Measurements from ENCODE around the gene KRTAP10-6. TPM values are rescaled to one million over a fixed set of nuclear protein-coding genes. Genes with fewer than 3 reads are reported as not detected.

The KRTAP10-6 gene
- total RNA-seq, 6 experiments from 2014 or later, result not detected

DNA sequence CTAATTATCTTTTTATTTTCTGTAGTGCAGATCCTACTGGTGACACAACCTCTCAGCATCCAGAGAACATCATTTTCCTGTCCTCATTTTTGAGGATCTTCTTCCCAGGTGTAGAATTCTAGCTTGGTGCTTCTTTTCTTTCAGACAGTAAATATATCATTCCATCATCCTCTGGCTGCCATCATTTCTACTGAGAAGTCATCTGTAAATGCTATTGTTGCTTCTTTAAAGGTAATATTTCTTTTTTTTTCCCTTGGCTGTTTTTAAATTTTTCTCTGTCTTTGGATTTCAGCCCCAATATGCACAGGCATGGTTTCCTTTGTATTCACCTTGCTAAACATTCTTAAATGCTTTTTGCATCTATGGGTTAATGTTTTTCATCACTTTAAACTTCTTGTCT, 31.3 kb upstream of the KRTAP10-6 start:
- no peak for ATAC-seq
- Histone ChIP-seq H3K27ac (no peak overlapping the region), H3K4me3 (no peak overlapping the region), H3K27me3 (no peaks in the 10 kb centered on the region), H3K9me3 (no peaks in the 10 kb centered on the region), H3K36me3 (no peaks in the 10 kb centered on the region), H3K4me1 (no peaks in the 10 kb centered on the region)
- intact Hi-C loops (cut with DNase I), result no loop called here
- no peak for TF ChIP-seq POLR2A (IDR thresholded peaks at IDR 0.05)
- TF ChIP-seq, protein P1, sequence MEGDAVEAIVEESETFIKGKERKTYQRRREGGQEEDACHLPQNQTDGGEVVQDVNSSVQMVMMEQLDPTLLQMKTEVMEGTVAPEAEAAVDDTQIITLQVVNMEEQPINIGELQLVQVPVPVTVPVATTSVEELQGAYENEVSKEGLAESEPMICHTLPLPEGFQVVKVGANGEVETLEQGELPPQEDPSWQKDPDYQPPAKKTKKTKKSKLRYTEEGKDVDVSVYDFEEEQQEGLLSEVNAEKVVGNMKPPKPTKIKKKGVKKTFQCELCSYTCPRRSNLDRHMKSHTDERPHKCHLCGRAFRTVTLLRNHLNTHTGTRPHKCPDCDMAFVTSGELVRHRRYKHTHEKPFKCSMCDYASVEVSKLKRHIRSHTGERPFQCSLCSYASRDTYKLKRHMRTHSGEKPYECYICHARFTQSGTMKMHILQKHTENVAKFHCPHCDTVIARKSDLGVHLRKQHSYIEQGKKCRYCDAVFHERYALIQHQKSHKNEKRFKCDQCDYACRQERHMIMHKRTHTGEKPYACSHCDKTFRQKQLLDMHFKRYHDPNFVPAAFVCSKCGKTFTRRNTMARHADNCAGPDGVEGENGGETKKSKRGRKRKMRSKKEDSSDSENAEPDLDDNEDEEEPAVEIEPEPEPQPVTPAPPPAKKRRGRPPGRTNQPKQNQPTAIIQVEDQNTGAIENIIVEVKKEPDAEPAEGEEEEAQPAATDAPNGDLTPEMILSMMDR (IDR thresholded peaks at IDR 0.05), result no peak
- no peak for DNase-seq

- Histone ChIP-seq H3K4me1 (no peaks in the 10 kb centered on the region), H3K4me3 (no peak overlapping the region), H3K27me3 (no peaks in the 10 kb centered on the region), H3K9me3 (no peaks in the 10 kb centered on the region), H3K27ac (no peak overlapping the region), H3K36me3 (no peaks in the 10 kb centered on the region)
- TF ChIP-seq, protein P1 (IDR thresholded peaks at IDR 0.05), result no peak
- no peak for TF ChIP-seq POLR2A (IDR thresholded peaks at IDR 0.05)
- intact Hi-C loops (cut with DNase I), result no loop called here
- DNase-seq (no peak), ATAC-seq (no peak)
- 78% methylated on average over 6 of the region's 6 CpGs for WGBS (ENCODE audit: insufficient coverage, low coverage, low lambda C conversion rate, missing lambda C conversion rate)
Observed at GRCh38 chr21:44619886-44620285, 27.6 kb upstream of the KRTAP10-6 start.

DNA sequence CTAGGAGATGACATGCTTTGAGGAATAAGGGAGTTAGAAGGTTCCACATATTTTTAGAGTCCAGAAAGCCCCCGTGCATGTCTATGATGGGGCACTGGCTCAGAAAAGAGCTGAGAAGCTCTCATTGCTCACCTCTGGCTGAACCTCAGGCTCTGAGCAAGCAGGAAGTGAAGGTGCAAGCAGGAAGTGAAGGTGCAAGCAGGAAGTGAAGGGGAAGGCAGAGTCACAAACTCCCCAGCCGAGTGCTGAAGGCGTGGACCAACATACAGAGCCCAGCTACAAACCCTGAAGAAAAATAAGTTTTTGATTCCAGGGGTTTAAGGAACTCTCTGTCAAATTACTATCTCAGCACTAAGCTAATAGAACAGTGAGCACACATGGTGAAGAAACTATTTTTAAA, 26.6 kb upstream of the KRTAP10-6 start:
- Histone ChIP-seq H3K4me1 (no peaks in the 10 kb centered on the region), H3K27me3 (no peaks in the 10 kb centered on the region), H3K9me3 (no peaks in the 10 kb centered on the region), H3K36me3 (no peaks in the 10 kb centered on the region), H3K4me3 (no peak overlapping the region), H3K27ac (no peak overlapping the region)
- intact Hi-C loops (cut with DNase I), result no loop called here
- DNase-seq (peak in 1 of 3 donors; percentile 44), ATAC-seq (peak; percentile 26 to 58 (median 38))
- 59% methylated on average over 3 of the region's 3 CpGs for WGBS (ENCODE audit: insufficient coverage, low coverage, low lambda C conversion rate, missing lambda C conversion rate)
- TF ChIP-seq POLR2A (IDR thresholded peaks at IDR 0.05), result no peak

- TF ChIP-seq, protein P1 (IDR thresholded peaks at IDR 0.05), result peak; percentile 7 to 36 (median 30)
- no peak for TF ChIP-seq POLR2A (IDR thresholded peaks at IDR 0.05)
- Histone ChIP-seq H3K9me3 (no peaks in the 10 kb centered on the region), H3K4me3 (no peak overlapping the region), H3K36me3 (no peaks in the 10 kb centered on the region), H3K27ac (no peak overlapping the region), H3K27me3 (no peaks in the 10 kb centered on the region), H3K4me1 (no peaks in the 10 kb centered on the region)
- intact Hi-C loops (cut with DNase I), result no loop called here
- WGBS (ENCODE audit: insufficient coverage, low coverage, low lambda C conversion rate, missing lambda C conversion rate), result 10% methylated on average over 2 of the region's 4 CpGs
- ATAC-seq (peak; percentile 56 to 80 (median 74)), DNase-seq (peak in 1 of 3 donors; percentile 57)
Observed at GRCh38 chr21:44618504-44618903, 26.2 kb upstream of the KRTAP10-6 start.

DNA sequence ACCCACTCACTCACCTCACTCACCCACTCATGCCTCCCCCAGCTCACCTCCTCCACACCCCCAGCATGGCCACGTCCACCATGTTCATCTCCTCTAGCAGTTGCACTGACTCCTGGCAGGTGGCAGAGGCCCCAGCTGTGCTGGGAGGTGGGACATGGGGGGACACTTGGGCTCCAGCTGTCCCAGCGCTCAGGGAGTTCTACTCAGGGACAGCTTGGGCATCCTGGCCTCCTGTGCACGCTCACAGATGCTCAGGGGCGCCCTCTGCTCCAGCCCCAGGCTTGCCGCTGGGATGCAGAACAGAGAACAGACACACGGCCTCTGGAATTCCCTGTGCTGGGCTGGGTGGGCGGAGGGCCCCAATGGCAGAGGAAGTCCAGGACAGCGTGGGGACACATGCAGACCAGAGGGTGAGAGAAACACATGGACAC, 24.8 kb upstream of the KRTAP10-6 start:
- H3K36me3 ChIP-seq, result no peaks in the 10 kb centered on the region
- H3K4me3 ChIP-seq, result no peak overlapping the region
- H3K27ac ChIP-seq, result no peak overlapping the region
- H3K27me3 ChIP-seq, result no peaks in the 10 kb centered on the region
- ATAC-seq (no peak), DNase-seq (no peak)
- H3K4me1 ChIP-seq, result no peaks in the 10 kb centered on the region
- intact Hi-C loops (cut with DNase I), result no loop called here
- no peaks in the 10 kb centered on the region for H3K9me3 ChIP-seq
- 69% methylated on average over 4 of the region's 8 CpGs for WGBS (ENCODE audit: insufficient coverage, low coverage, low lambda C conversion rate, missing lambda C conversion rate)
- no peak for TF ChIP-seq POLR2A (IDR thresholded peaks at IDR 0.05)
- TF ChIP-seq, protein P1 (IDR thresholded peaks at IDR 0.05), result no peak

Data from right lobe of liver (tissue), 6 donors.